Middle frontal gyrus (tissue), 1 donor: ENCODE results near the gene FHIT.

Experiments
- DNase-seq: peaks from one replicate; pipeline ENCODE4 v3.0.0-alpha.2; 2015; ENCODE audit warnings: low spot score; ENCODE audit errors: extremely low spot score

FHIT gene

GRCh38 chr3:60186359-60186758 is 1064.9 kb downstream of the FHIT start:
- DNase-seq, result no peak

- DNase-seq, result no peak
Observed at GRCh38 chr3:60185161-60185560, 1066.1 kb downstream of the FHIT start.

GRCh38 chr3:60182697-60183096 is 1068.6 kb downstream of the FHIT start:
- DNase-seq, result no peak

GRCh38 chr3:60178931-60179653 is 1072.2 kb downstream of the FHIT start:
- DNase-seq, result no peak

GRCh38 chr3:60177726-60178125 is 1073.5 kb downstream of the FHIT start:
- no peak for DNase-seq

GRCh38 chr3:60176614-60177013 is 1074.6 kb downstream of the FHIT start:
- DNase-seq, result no peak

GRCh38 chr3:60175680-60176079 is 1075.6 kb downstream of the FHIT start:
- DNase-seq, result no peak

- DNase-seq, result no peak
Observed at GRCh38 chr3:60169755-60170154, 1081.5 kb downstream of the FHIT start.

GRCh38 chr3:60167186-60167585 is 1084.1 kb downstream of the FHIT start:
- no peak for DNase-seq

- DNase-seq, result no peak
Observed at GRCh38 chr3:60160822-60161748, 1090.2 kb downstream of the FHIT start.

GRCh38 chr3:60160111-60160821 is 1091.0 kb downstream of the FHIT start:
- no peak for DNase-seq

- DNase-seq, result no peak
Observed at GRCh38 chr3:60158035-60158434, 1093.2 kb downstream of the FHIT start.

GRCh38 chr3:60154011-60154410 is 1097.2 kb downstream of the FHIT start:
- no peak for DNase-seq

GRCh38 chr3:60153221-60153999 is 1097.8 kb downstream of the FHIT start:
- no peak for DNase-seq

- DNase-seq, result no peak
Observed at GRCh38 chr3:60149501-60149900, 1101.8 kb downstream of the FHIT start.

- no peak for DNase-seq
Observed at GRCh38 chr3:60147249-60147950, 1103.9 kb downstream of the FHIT start.

GRCh38 chr3:60146121-60146520 is 1105.1 kb downstream of the FHIT start:
- DNase-seq, result no peak

GRCh38 chr3:60144071-60144470 is 1107.2 kb downstream of the FHIT start:
- DNase-seq, result no peak

- DNase-seq, result no peak
Observed at GRCh38 chr3:60142009-60142408, 1109.2 kb downstream of the FHIT start.

- no peak for DNase-seq
Observed at GRCh38 chr3:60140160-60140559, 1111.1 kb downstream of the FHIT start.
